NB4 (cell line): ENCODE measurements around the gene RPL29.

Experiments
- MYC ChIP-seq: IDR thresholded peaks from 2 replicates; pipeline ENCODE4 v1.6.1; 2011; ENCODE audit warnings: low read depth, low read length
- POLR2A ChIP-seq: IDR thresholded peaks from 2 replicates; pipeline ENCODE4 v1.6.1; 2011; ENCODE audit warnings: mild to moderate bottlenecking; ENCODE audit not compliant: insufficient read length; ENCODE audit errors: extremely low read depth
- TF ChIP-seq, protein P1 (sequence below): IDR thresholded peaks from one replicate; pipeline ENCODE4 v1.5.1; 2012; ENCODE audit warnings: low read depth, low read length
- TF ChIP-seq, protein P2 (sequence below): IDR thresholded peaks from 2 replicates; pipeline ENCODE4 v1.6.1; 2011; ENCODE audit warnings: low read depth, low read length

DNA sequence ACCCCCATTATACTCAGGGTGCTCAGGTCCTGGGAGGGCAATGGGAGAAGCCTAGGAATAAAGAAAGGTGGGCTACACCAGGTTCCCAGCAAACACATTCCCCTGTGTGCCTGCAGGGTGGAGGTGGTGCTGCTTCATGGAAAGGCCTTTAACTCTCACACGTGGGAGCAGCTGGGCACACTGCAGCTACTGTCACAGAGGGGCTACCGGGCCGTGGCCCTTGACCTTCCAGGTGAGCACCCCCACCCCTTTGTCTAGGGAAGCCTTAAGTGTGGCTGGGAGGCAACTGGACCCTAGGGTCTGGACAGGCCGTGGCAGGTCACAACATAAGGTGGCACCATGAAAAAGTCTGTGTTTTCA lies 17.6 kb downstream of the RPL29 start:
- TF ChIP-seq, protein P1, sequence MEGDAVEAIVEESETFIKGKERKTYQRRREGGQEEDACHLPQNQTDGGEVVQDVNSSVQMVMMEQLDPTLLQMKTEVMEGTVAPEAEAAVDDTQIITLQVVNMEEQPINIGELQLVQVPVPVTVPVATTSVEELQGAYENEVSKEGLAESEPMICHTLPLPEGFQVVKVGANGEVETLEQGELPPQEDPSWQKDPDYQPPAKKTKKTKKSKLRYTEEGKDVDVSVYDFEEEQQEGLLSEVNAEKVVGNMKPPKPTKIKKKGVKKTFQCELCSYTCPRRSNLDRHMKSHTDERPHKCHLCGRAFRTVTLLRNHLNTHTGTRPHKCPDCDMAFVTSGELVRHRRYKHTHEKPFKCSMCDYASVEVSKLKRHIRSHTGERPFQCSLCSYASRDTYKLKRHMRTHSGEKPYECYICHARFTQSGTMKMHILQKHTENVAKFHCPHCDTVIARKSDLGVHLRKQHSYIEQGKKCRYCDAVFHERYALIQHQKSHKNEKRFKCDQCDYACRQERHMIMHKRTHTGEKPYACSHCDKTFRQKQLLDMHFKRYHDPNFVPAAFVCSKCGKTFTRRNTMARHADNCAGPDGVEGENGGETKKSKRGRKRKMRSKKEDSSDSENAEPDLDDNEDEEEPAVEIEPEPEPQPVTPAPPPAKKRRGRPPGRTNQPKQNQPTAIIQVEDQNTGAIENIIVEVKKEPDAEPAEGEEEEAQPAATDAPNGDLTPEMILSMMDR: no peak
- TF ChIP-seq, protein P2, sequence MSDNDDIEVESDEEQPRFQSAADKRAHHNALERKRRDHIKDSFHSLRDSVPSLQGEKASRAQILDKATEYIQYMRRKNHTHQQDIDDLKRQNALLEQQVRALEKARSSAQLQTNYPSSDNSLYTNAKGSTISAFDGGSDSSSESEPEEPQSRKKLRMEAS: no peak
- TF ChIP-seq POLR2A (no peak), MYC (no peak)
